Nephron (organoid): ENCODE measurements around the gene TESK2.

ENCODE experiments used
- H3K27ac Mint-ChIP-seq, 3 experiments: 2 replicates each; pipeline ENCODE4 v1.8.0; 2020; ENCODE audit warnings: mixed read lengths in 3 of 3, mild to moderate bottlenecking in 2 of 3, moderate library complexity in 1 of 3
- H3K27me3 Mint-ChIP-seq: 2 replicates; pipeline ENCODE4 v1.8.0; 2021; ENCODE audit warnings: low read depth, mild to moderate bottlenecking, moderate library complexity, mixed read lengths
- H3K36me3 Mint-ChIP-seq: 2 replicates; pipeline ENCODE4 v1.8.0; 2020; ENCODE audit warnings: low read depth, mixed read lengths
- H3K4me1 Mint-ChIP-seq: 2 replicates; pipeline ENCODE4 v1.8.0; 2020; ENCODE audit warnings: mixed read lengths
- H3K4me3 Mint-ChIP-seq, 3 experiments: 2 replicates each; pipeline ENCODE4 v1.8.0; 2020; ENCODE audit warnings: mild to moderate bottlenecking in 3 of 3, mixed read lengths in 3 of 3, moderate library complexity in 2 of 3
- H3K9me3 Mint-ChIP-seq: 2 replicates; pipeline ENCODE4 v1.8.0; 2020; ENCODE audit warnings: mixed read lengths
- TF ChIP-seq, protein P1 (sequence below), 3 experiments: fragments of 200-600 bp; sonication (generic); IDR thresholded peaks; one replicate each; pipeline ENCODE4 v1.5.0; 2021; ENCODE audit warnings: antibody characterized with exemption in 3 of 3; ENCODE audit not compliant: unreplicated experiment in 3 of 3

The TESK2 gene

DNA sequence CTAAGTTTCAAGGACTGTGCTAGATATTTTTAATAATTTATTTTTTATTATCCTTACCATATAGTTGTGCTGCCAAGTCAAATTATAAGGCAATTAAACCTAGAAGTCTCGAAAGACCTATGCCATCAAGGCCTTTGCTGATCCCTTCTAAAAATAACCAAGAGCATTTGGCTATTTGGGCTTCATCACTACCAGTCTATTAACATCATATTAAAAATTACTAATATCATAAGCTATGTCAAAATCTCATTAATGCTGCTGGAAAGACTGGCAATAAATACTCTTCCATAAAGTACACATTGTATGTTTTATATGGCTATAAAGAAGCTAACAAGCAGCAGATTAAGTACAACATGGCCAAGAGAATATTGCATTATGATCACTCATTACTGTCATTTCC is 107.8 kb downstream of the TESK2 start:
- TF ChIP-seq, protein P1, sequence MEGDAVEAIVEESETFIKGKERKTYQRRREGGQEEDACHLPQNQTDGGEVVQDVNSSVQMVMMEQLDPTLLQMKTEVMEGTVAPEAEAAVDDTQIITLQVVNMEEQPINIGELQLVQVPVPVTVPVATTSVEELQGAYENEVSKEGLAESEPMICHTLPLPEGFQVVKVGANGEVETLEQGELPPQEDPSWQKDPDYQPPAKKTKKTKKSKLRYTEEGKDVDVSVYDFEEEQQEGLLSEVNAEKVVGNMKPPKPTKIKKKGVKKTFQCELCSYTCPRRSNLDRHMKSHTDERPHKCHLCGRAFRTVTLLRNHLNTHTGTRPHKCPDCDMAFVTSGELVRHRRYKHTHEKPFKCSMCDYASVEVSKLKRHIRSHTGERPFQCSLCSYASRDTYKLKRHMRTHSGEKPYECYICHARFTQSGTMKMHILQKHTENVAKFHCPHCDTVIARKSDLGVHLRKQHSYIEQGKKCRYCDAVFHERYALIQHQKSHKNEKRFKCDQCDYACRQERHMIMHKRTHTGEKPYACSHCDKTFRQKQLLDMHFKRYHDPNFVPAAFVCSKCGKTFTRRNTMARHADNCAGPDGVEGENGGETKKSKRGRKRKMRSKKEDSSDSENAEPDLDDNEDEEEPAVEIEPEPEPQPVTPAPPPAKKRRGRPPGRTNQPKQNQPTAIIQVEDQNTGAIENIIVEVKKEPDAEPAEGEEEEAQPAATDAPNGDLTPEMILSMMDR (IDR thresholded peaks at IDR 0.05; ENCODE audit: unreplicated experiment in 3 of 3), result no peak
- Mint-ChIP-seq H3K27ac (no peak overlapping the region), H3K27me3 (peaks cover 3% of the 10 kb centered on the region), H3K4me1 (no peaks in the 10 kb centered on the region), H3K4me3 (no peak overlapping the region), H3K9me3 (no peaks in the 10 kb centered on the region), H3K36me3 (no peaks in the 10 kb centered on the region)

DNA sequence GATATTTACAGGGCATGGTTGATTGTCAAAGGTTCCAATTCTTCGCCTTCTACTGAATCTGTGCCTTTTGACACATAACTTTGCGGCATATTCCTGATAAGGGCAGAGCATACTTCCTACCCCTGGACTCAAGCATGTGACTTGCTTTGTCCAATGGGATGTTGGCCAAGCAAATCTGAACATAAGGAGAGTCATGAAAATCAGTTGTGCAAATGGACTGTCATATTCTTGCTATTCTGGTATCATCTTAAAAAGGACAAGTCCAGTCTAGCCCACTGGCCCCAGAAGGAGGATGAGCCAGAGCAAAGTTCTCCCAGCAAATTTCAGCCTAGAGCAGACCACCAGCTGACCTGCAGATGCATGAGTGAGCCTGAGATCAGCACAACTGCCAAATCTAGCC is 109.7 kb downstream of the TESK2 start:
- H3K27me3 Mint-ChIP-seq, result no peaks in the 10 kb centered on the region
- H3K4me3 Mint-ChIP-seq, result no peak overlapping the region
- H3K4me1 Mint-ChIP-seq, result no peaks in the 10 kb centered on the region
- no peaks in the 10 kb centered on the region for H3K36me3 Mint-ChIP-seq
- TF ChIP-seq, protein P1 (IDR thresholded peaks at IDR 0.05; ENCODE audit: unreplicated experiment in 3 of 3), result no peak
- H3K9me3 Mint-ChIP-seq, result no peaks in the 10 kb centered on the region
- H3K27ac Mint-ChIP-seq, result no peak overlapping the region

DNA sequence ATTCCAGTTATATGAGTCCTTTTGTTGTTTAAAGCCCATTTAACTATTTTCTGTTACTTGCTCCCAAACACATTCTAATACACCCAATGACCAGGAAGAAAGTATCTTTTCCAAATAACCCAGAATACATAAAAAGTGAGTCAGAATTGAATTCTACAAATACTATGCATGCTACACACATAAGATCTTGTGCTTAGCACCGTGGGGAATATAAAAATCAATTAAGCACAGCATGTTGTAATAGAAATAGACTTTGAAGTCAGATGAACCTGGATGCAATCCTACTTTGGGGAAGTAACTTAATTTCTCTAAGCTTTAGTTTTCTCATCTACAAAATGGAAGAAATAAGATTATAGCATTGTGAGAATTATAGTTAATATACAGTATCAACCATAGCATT is 110.2 kb downstream of the TESK2 start:
- H3K36me3 Mint-ChIP-seq, result no peaks in the 10 kb centered on the region
- no peaks in the 10 kb centered on the region for H3K4me1 Mint-ChIP-seq
- H3K9me3 Mint-ChIP-seq, result no peaks in the 10 kb centered on the region
- H3K4me3 Mint-ChIP-seq, result no peak overlapping the region
- H3K27me3 Mint-ChIP-seq, result no peaks in the 10 kb centered on the region
- no peak overlapping the region for H3K27ac Mint-ChIP-seq
- TF ChIP-seq, protein P1 (IDR thresholded peaks at IDR 0.05; ENCODE audit: unreplicated experiment in 3 of 3), result no peak

DNA sequence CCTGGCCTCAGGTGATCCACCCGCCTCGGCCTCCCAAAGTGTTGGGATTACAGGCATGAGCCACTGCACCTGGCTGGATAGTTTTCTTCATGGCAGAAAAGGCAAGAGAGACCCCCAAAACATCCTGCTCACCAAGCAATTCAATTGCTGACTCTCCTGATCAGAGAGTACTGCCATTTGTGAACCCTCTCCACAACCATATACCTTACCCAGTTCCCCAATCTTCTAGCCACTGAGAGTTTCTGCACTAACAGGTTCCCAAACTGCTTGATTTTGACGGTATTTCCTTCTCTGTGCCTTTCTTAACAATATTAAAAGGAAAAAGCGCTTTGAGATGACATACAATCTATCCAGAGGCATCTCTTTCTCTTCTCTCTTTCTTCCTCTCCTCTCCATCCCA is 110.8 kb downstream of the TESK2 start:
- Mint-ChIP-seq H3K4me1 (no peaks in the 10 kb centered on the region), H3K4me3 (no peak overlapping the region), H3K27me3 (no peaks in the 10 kb centered on the region), H3K9me3 (no peaks in the 10 kb centered on the region), H3K27ac (no peak overlapping the region), H3K36me3 (no peaks in the 10 kb centered on the region)
- TF ChIP-seq, protein P1 (IDR thresholded peaks at IDR 0.05; ENCODE audit: unreplicated experiment in 3 of 3), result no peak

DNA sequence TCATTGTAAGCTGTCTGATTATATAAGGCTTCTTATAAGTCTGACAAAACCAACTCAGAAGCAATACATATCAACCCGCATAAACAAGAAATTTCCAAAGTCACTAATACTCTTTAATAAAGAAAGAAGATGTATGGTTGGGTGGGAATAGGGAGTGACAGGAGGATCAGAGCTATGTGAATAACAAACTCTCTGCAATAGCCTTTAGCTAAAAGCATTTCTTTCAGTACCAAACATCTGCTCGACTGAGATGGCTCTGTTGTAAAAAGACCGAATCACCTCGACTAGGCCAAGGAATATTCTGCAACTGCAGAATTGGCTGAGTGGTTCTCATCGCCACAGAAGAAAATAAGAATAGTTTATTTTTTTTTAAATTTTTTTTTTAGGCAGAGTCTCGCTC is 111.4 kb downstream of the TESK2 start:
- Mint-ChIP-seq H3K27ac (no peak overlapping the region), H3K9me3 (no peaks in the 10 kb centered on the region), H3K36me3 (no peaks in the 10 kb centered on the region), H3K27me3 (no peaks in the 10 kb centered on the region), H3K4me1 (no peaks in the 10 kb centered on the region), H3K4me3 (no peak overlapping the region)
- TF ChIP-seq, protein P1 (IDR thresholded peaks at IDR 0.05; ENCODE audit: unreplicated experiment in 3 of 3), result no peak

DNA sequence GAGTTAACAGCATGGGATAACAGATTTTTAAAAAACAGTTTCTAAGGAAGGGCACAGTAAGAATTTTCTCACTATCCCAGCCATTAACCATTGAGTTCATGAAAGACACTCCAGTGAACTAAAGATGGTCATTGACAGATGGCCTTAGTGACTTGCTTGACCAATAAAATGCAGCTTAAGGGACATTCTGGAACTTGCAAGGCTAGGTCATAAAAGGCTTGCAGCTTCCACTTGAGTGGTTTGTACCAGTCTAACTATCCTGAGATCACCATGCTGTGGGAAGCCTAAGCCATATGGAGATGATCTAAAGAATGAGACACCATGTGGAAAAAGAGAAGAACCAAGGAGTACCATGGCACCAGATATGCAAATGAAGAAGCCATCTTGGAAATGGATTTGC is 112.8 kb downstream of the TESK2 start:
- H3K4me1 Mint-ChIP-seq, result no peaks in the 10 kb centered on the region
- H3K36me3 Mint-ChIP-seq, result no peaks in the 10 kb centered on the region
- H3K9me3 Mint-ChIP-seq, result no peaks in the 10 kb centered on the region
- no peak overlapping the region for H3K27ac Mint-ChIP-seq
- H3K4me3 Mint-ChIP-seq, result no peak overlapping the region
- TF ChIP-seq, protein P1 (IDR thresholded peaks at IDR 0.05; ENCODE audit: unreplicated experiment in 3 of 3), result no peak
- no peaks in the 10 kb centered on the region for H3K27me3 Mint-ChIP-seq
